Measurements from ENCODE around the gene CREBRF. TPM values are rescaled to one million over a fixed set of nuclear protein-coding genes. Genes with fewer than 3 reads are reported as not detected.
"Not testable (repeated sequence)": the region's sequence is repeated elsewhere in the genome, so short reads cannot be mapped to it uniquely, and the experiment has no call there.

CREBRF gene, protein sequence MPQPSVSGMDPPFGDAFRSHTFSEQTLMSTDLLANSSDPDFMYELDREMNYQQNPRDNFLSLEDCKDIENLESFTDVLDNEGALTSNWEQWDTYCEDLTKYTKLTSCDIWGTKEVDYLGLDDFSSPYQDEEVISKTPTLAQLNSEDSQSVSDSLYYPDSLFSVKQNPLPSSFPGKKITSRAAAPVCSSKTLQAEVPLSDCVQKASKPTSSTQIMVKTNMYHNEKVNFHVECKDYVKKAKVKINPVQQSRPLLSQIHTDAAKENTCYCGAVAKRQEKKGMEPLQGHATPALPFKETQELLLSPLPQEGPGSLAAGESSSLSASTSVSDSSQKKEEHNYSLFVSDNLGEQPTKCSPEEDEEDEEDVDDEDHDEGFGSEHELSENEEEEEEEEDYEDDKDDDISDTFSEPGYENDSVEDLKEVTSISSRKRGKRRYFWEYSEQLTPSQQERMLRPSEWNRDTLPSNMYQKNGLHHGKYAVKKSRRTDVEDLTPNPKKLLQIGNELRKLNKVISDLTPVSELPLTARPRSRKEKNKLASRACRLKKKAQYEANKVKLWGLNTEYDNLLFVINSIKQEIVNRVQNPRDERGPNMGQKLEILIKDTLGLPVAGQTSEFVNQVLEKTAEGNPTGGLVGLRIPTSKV
- 7.7 and 8.8 TPM in 2 replicates for total RNA-seq

DNA sequence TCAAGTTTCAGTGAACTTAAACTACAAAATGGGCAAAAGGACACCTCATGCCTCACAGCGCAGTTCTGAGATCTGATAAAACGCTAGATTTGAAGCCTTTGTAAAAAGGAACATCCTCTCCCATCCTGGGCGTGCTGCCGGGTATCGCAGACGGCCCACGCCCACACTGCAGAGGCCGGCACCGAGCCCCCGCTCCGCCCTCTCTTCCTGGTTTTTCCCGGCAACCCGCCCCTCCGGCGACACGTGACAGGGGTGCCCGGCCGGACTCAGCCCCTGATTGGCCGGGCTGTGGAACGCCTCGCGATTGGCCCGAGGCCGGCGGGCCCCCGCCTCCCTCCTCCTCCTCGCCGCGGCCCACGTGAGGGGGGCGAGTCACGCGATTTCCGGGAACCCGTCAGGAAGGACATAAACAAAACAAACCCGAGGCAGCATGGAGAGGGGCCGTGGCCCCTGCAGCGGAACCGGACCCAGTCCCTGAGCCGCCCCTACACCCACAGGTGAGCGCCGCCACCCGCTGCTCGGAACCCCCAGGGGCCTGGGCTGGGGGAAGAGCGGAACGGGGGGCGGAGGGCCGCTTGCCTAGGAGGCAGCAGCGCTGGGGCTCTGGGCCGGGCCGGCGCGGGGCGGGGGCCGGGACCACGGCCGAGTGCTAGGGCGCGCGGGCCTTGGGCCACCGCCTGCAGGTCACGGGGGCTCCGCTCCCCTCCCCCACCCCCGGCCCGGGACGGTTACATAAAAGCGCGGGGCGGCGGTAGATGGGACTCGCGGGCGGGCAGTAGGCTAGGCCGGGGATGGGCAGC, at the start of gene CREBRF:
CREBRF (plus strand) TSS at position 370 of the 800 bp plus-strand sequence. CDS start 24,424 bp downstream, outside the sequence.
- DNase-seq (ENCODE audit: extremely low read depth, low read depth, low spot score): no peak

DNA sequence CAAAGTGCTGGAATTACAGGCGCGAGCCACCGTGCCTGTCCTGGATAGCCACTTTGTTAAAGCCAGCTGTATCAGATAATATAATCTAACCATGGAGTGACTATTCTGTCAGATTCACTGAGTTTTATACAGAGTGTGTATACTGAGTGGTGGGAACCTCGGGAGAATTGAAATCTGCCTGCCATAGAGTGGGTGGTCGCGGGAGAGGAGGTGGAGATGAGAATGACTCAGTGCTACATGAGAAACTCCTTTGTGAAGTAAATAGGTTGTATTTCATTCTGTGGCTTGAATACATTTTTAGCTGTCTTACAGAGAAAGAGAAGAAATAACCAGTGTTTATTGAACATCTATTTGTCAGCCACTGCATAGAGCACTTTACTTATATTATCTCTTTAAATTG, 46.1 kb upstream of the CREBRF start:
- DNase-seq (ENCODE audit: extremely low read depth, low read depth, low spot score): no peak

DNA sequence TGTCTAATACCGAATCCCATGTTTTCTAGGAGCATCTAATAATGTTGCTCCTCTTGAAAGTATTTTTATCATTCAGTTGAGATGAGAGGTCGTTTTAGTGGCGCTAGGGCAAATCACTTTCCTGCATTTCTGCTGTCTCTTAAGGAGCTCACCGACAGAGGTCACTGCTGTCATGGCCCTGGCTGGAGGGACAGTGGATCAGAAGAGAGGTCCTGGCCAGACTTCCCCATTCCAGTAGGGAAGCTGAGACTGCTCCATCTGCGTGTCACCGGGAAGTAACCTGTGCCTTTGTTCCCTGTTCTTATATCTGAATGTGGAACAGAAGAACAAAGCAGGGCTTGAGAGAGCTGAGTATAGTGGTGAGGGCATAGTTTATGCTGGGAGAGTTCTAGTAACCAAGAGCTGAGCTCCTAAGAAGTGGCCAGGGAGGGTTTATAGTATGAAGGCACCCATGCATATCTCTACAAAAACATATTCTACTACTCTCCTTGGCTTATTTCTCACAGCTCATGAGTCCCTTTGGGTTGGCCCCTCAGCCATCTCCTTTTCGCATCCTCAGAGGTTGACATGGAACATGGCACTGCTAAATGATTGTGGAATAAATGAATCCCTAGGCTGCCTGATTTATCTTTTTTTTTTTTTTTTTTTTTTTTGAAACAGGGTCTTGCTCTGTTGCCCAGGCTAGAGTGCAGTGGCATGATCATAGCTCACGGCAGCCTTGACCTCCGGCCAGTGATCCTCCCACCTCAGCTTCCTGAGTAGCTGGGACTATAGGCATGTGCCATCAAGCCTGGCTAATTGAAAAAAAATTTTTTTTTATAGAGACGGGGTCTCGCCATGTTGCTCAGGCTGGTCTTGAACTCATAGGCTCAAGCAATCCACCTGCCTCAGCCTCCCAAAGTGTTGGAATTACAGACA, 45.3 kb upstream of the CREBRF start:
- DNase-seq (ENCODE audit: extremely low read depth, low read depth, low spot score): no peak

DNA sequence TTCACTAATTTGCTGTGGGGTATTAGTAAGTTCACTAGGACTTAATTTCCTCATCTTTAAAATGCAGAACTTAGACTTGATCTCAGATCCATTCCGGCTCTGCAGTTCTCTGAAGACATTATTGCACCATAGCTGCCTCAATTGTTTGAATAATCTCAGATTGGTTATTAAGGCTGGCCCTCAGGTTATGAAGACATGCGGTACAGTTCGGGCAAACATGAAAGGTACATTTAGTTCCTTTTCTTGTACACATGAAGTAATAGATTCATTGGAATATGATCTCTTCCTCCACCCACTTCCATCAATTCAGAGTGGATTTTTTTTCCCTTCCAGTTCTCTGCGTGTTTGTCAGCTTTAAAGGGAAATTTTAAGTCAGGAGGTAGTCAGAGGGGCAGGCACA, 44.6 kb upstream of the CREBRF start:
- no peak for DNase-seq (ENCODE audit: extremely low read depth, low read depth, low spot score)

GRCh38 chr5:173012882-173013281, 43.3 kb upstream of the CREBRF start:
- DNase-seq (ENCODE audit: extremely low read depth, low read depth, low spot score): no peak

DNA sequence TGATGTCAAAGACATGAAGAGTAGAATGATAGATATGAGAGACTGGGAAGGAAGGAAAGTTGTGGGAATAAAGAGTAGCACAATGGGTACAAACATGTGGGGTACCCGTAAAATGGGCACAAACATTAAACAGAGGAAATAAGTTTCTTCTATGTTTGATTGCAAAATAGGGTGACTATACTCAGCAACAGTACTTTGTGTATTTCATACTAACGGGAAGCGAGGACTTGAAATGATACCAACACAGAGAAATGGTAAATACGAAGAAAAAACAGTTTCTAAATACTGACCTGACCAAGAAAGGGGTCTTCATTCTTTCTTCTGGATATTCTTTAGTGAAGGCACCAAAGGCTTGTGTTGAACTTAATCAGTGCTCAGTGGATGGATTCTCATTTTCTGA, 41.5 kb upstream of the CREBRF start:
- no peak for DNase-seq (ENCODE audit: extremely low read depth, low read depth, low spot score)

DNA sequence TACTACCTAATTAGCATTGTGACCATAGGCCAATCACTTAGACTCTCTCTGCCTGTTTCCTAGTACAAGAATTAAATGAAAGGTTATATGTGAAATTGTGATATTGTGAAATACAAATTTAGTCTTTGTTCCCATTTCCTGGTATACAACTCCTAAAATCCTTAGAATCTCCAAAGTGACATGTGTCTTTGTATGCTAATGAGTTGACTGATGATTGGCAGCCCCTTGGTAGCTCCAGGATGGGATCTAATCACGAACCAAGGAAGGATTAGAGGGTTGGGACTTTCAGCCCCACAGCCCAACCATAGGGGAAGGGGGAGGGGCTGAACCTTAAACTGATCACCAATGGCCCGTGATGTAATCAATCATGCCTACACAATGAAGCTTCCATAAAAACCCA, 41.0 kb upstream of the CREBRF start:
- no peak for DNase-seq (ENCODE audit: extremely low read depth, low read depth, low spot score)

DNA sequence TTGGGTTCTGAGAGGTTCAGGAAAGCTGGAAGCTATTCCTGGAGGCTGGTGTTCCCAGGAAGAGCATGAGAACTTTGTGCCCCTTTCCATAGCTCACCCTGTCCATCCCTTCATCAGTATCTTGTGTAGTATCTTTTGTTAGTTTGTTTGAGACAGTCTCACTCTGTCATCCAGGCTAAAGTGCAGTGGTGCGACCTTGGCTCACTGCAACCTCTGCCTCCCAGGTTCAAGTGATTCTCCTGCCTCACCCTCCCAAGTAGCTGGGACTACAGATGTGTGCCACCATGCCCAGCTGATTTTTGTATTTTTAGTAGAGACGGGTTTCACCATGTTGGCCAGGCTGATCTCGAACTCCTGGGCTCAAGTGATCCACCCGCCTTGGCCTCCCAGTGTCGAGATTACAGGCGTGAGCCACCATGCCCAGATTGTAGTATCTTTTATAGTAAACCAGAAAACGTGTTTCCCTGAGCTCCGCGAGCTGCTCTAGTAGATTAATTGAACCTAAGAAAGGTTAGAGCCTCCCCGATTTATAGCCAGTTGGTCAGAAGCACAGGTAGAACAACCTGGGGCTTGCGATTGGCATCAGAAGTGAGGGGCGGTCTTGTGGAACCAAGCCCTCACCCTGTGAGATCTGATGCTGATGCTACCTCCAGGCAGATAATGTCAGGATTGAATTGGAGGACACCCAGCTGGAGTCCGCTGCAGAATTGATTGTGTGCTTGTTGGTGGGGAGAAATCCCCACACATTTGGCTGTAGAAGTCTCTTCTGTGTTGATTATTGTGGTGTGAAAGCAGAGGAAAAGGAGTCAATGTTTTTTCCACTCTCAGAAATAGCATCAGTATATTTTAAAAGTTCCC, 40.3 kb upstream of the CREBRF start:
- no peak for DNase-seq (ENCODE audit: extremely low read depth, low read depth, low spot score)

DNA sequence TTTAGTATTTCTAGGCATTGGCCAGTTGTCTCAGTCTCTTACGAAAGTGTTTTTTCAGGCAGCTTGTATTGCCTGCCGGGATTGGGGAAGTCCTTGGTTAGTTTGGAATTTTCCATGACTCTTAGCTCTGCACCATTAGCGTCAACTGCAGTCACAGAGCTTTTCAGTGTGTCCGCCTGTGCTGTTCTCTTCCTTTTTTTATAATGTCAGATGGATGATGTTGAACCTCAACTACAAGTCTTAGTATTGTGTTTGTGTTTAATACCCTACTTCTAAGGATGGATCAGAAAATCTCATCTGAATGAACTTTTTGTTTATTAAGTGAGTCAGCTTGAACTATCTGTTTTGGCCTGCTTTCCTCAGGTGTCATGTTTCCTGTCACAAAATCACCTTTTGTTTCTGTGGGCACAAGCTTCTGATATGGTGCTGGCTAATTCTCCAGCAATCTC, 39.5 kb upstream of the CREBRF start:
- DNase-seq (ENCODE audit: extremely low read depth, low read depth, low spot score): no peak

DNA sequence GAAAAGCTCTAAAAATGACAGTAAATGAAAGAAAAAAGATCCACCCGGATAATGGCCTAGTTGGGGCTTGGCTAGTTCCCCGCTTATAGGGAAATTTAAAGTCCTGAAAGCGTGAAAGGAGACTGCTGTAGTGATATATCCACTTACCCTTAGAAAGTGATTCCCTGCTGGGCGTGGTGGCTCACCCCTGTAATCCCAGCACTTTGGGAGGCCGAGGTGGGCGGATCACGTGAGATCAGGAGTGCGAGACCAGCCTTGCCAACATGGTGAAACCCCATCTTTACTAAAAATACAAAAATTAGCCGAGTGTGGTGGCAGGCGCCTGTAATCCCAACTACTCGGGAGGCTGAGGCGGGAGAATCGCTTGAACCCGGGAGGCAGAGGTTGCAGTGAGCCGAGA, 39.1 kb upstream of the CREBRF start:
- not testable (repeated sequence) for DNase-seq (ENCODE audit: extremely low read depth, low read depth, low spot score)

- DNase-seq (ENCODE audit: extremely low read depth, low read depth, low spot score): no peak
Measured at GRCh38 chr5:173018358-173018757, 37.8 kb upstream of the CREBRF start.

- no peak for DNase-seq (ENCODE audit: extremely low read depth, low read depth, low spot score)
Measured at GRCh38 chr5:173020154-173020581, 36.0 kb upstream of the CREBRF start.

DNA sequence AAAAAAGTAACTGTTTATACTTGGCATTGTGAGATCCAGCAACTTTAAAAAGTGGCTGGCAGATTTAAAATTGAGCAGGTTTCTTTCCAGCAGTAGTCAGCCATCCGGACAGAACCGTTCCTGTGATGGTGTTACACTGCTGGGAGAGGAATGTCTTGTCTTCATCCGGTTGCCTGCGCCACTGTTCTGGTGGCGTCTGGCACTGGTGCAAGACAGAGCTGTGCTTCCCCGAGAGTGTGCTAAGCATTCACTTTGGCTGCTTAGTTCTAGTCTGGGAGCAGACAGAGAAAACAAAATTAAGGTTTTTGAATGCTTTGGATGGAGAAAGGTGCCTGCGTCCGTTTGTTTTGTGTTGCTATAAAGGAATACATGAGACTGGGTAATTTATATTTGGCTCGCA, 35.5 kb upstream of the CREBRF start:
- DNase-seq (ENCODE audit: extremely low read depth, low read depth, low spot score): no peak

DNA sequence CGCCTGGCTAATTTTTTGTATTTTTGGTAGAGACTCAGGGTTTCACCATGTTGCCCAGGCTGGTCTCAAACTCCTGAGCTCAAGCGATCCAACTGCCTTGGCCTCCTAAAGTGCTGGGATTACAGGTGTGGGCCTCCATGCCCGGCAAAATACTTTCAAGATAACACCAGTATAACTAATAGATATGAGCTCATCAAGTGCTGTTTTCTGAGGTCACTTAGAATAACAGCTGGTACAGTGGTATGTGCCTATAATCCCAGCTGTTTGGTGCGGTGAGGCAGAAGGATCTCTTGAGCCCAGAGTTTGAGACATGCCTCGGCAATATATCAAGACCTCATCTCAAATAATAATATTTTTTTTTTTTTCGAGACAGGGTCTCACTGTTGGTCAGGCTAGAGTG, 30.5 kb upstream of the CREBRF start:
- DNase-seq (ENCODE audit: extremely low read depth, low read depth, low spot score): no peak

- no peak for DNase-seq (ENCODE audit: extremely low read depth, low read depth, low spot score)
Measured at GRCh38 chr5:173027905-173028304, 28.2 kb upstream of the CREBRF start.

DNA sequence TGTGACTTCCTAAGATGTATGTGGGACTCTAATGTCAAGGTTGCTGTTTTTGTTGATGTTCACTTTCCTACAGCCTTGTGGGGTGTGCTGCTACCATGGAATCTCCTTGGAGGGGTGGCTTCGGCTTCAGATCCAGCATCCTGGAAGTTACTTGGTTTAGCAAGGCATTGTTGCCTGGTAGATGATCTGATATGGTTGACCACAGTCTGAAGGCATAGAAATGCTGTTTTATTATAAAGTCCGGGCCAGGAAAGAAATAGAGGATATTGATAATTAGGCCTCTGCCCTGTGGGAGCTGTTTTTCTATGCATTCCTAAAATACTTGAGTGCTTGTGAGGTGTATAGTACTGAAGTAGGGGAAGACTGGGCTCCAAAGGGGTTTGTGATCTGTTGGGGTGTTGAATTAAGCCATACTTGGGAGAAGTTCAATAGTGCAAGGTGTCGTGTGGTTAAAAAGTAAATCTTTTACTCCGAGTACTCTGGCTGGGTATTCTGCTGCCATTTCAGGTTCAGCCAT, 27.3 kb upstream of the CREBRF start:
- DNase-seq (ENCODE audit: extremely low read depth, low read depth, low spot score): no peak

DNA sequence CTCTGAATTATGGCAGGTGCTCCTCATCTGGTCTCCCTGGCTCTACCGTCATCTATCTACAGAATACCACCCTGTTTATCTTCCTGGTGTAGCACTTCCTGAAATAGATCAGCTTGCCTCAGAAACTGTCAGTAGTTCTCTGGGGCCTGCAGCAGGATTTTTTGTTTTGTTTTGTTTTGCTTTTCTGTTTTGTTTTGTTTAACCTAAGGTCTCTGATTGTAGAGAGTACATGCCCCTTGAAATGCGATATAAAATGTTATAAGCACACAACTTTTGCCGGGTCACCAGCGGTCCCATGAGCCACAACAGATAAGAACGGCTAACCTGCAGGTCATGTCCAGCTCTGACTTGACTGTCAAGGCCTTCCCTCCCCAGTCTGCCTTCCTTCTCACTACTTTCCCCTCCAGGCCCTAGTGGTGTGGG, 26.6 kb upstream of the CREBRF start:
- no peak for DNase-seq (ENCODE audit: extremely low read depth, low read depth, low spot score)

DNA sequence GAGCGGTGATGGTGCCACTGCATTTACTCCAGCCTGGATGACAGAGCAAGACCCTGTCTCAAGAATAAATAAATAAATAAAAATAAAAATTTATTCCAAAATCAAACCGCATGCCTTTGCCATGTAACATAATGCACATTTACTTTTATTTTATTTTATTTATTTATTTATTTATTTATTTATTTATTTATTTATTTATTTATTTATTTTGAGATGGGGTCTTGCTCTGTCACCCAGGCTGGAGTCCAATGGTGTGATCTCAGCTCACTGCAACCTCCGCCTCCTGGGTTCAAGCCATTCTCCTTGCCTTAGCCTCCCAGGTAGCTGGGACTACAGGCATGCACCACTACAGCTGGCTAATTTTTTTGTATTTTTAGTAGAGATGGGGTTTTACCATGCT, 24.1 kb upstream of the CREBRF start:
- DNase-seq (ENCODE audit: extremely low read depth, low read depth, low spot score): not testable (repeated sequence)

DNA sequence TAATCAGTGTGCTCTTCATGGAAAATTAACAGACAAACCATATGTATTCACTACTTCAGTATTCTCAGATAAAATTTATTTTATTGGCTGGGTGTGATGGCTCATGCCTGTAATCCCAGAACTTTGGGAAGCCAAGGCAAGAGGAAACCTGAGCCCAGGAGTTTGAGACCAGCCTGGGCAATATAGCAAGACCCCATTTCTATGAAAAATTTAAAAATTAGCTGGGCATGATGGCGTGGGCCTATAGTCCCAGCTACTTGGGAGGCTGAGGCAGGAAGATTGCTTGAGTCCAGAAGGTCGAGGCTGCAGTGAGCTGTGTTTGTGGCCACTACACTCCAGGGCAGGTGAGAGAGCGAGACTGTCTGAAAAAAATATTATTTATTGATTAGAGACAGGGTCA, 23.4 kb upstream of the CREBRF start:
- DNase-seq (ENCODE audit: extremely low read depth, low read depth, low spot score): no peak
